A549 (cell line): ENCODE data around the gene MED9.

Source experiments
- CHD2 ChIP-seq: fragments of 150-350 bp; IDR thresholded peaks from 2 replicates; pipeline ENCODE4 v1.6.1; 2014; ENCODE audit warnings: low read length; ENCODE audit not compliant: partially characterized antibody
- CTCF ChIP-seq: fragments of >200 bp; sonication (Bioruptor Twin); formaldehyde crosslinking; IDR thresholded peaks from 3 replicates; pipeline ENCODE4 v1.5.1; 2016
- HDAC2 ChIP-seq: fragments of 200-600 bp; sonication (generic); IDR thresholded peaks from 2 replicates; pipeline ENCODE4 v1.6.1; 2016
- RARB ChIP-seq: fragments of 250-450 bp; sonication (Bioruptor Pico); IDR thresholded peaks from 2 replicates; pipeline ENCODE4 v1.8.0; 2021; ENCODE audit warnings: mild to moderate bottlenecking, moderate library complexity
- RFX5 ChIP-seq: fragments of 450-650 bp; IDR thresholded peaks from 2 replicates; pipeline ENCODE4 v1.7.1; 2014; ENCODE audit warnings: antibody characterized with exemption, mild to moderate bottlenecking, moderate library complexity

DNA sequence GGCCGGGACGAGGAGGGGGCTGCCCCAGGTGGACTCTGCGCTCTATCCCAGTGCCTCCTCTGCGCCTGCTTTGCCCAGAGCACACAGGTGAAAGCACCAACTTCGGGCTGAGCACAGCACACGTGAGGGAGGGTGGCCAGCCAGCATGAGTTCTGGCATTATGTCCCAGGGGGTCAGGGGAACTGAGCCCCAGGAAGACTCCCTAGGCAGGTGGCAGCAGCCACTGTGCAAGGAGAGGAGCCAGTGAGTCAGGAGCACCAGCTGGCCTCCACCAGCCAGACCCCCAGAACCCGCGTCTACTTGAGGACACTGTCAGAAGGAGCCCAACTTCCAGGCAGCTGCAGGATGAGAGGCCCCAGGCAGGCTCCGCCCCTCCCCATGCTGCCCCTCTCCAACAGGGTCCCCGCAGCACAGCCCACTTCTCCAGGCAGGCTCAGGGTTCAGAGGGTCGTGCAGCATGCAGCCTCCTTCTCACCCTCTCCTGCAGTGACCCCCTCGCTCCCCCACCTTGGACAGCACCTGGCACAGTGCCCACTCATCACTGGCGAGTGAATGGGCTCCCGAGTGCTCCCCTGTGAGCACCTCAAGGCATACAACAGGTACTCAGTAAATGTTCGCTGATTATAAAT is 63.6 kb downstream of the MED9 start:
- TF ChIP-seq CTCF = no peak
- no peak for TF ChIP-seq CHD2
- no peak for TF ChIP-seq RFX5
- no peak for TF ChIP-seq HDAC2
- no peak for TF ChIP-seq RARB (CRISPR knock-in tag)
